Measurements from ENCODE around the gene CALR. TPM values are rescaled to one million over a fixed set of nuclear protein-coding genes. Genes with fewer than 3 reads are reported as not detected.

CALR gene
- total and polyA plus RNA-seq, 9 of the 15 experiments (the other 6 are each of a cell fraction or from before 2014, with no cell fraction given), result 126 to 811 (median 642) TPM

DNA sequence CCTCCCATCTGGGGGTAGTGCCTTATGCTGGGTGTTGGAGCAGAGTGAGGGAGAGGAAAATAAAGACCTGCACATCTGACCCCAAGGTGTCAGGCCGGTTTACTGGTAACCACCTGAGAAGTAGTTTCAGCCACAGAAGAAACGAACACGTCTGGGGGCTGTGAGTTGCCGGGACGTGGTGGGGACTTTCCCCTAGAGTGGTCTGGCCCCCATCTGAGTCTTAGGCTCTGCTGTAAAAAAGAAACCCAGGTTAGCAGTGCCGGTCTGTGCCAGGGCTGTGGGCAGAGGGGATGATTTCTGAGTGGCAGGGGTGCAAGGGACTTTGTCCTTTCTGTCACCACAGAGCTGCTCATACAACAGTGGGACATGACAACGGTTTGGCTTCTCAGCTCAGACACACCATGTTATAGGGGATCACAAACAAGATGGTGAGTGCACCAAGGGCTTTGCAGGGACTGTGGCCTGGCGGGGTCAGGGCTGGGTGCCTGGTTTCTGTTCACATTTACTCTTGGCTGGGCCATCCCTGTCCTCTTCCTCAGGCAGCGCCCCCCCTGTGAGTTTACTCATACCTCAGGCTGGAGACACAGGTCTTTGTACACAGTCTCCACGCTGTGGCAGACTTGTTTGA, 38.4 kb upstream of the CALR start:
- no peak for FAIRE-seq
- peaks cover 0 to 15% of the 10 kb centered on the region in 2 experiments; a peak in 1 of 5 replicates for H3K4me1 ChIP-seq (replicated peaks in 1 of 2; ENCODE audit: control insufficient read depth in 2 of 2, insufficient read depth in 2 of 2, low read length in 2 of 2)
- H3K9me1 ChIP-seq (ENCODE audit: control insufficient read depth, insufficient read depth, low read length), result no peaks in the 10 kb centered on the region
- intact Hi-C loops (cut with micrococcal nuclease) (no loop called here), in situ Hi-C loops (cut with MboI) (no loop called here)
- no peaks in the 10 kb centered on the region for H4K20me1 ChIP-seq (replicated peaks; ENCODE audit: control insufficient read depth, insufficient read depth, low read length)
- ChIA-PET CTCF (ENCODE audit: low intra/inter-chr PET ratio) (no interaction called here), POLR2A (interaction anchor here (0.6 to 1.9 kb wide), 6 partner anchors 9 to 1652 kb away, joined by 3 to 11 read pairs (median 4); partner anchors contain the start of gene KLF1)
- 86% methylated on average over 10 of the region's 10 CpGs for WGBS (ENCODE audit: insufficient coverage, low coverage, missing lambda C conversion rate)
- peaks cover 53% of the 10 kb centered on the region; the same call in 2 of the 3 replicates for H3K36me3 ChIP-seq (ENCODE audit: control insufficient read depth, insufficient read depth, low read length)
- no TSS peak for BruUV-seq (replicated peaks)
- H3K4me3 ChIP-seq, result no peak overlapping the region
- no peak overlapping the region for H3K4me2 ChIP-seq (ENCODE audit: insufficient read depth, low read length)
- H3K79me2 ChIP-seq (ENCODE audit: control insufficient read depth, insufficient read depth, low read length), result no peaks in the 10 kb centered on the region
- no peak overlapping the region for H3K9ac ChIP-seq (ENCODE audit: insufficient read depth in 1 of 2, low read depth in 2 of 2, low read length in 2 of 2)
- no peak overlapping the region for H2AFZ ChIP-seq (ENCODE audit: low read depth, low read length)
- H3K9me3 ChIP-seq (replicated peaks; ENCODE audit: control insufficient read depth, insufficient read depth, low read depth, low read length), result no peaks in the 10 kb centered on the region
- peak in 1 of 4 experiments; percentile 9 for DNase-seq (ENCODE audit: extremely low read depth in 1 of 4, low spot score in 3 of 4)
- no peak overlapping the region for H3K27ac ChIP-seq (ENCODE audit: extremely low read depth, low read depth, low read length)
- ATAC-seq, result no peak
- no peaks in the 10 kb centered on the region for H3K27me3 ChIP-seq (ENCODE audit: control insufficient read depth in 2 of 2, insufficient read depth in 2 of 2, low read length in 2 of 2)
- TF ChIP-seq RFX1 (IDR thresholded peaks at IDR 0.05), result no peak
- TF ChIP-seq KAT7 (CRISPR knock-in tag; IDR thresholded peaks at IDR 0.05; ENCODE audit: borderline replicate concordance), result no peak
- no peak for TF ChIP-seq RERE (CRISPR knock-in tag; IDR thresholded peaks at IDR 0.05; ENCODE audit: borderline replicate concordance)
- no peak for TF ChIP-seq ZBTB2 (IDR thresholded peaks at IDR 0.05)
- no peak for TF ChIP-seq MECOM (CRISPR knock-in tag; IDR thresholded peaks at IDR 0.05)
- no peak for TF ChIP-seq CEBPB (tag; IDR thresholded peaks at IDR 0.05)
- no peak for TF ChIP-seq ZNF134 (CRISPR knock-in tag; conservative IDR thresholded peaks at IDR 0.05)
- no peak for TF ChIP-seq TGIF2 (CRISPR knock-in tag; IDR thresholded peaks at IDR 0.05)
- TF ChIP-seq, protein P1, sequence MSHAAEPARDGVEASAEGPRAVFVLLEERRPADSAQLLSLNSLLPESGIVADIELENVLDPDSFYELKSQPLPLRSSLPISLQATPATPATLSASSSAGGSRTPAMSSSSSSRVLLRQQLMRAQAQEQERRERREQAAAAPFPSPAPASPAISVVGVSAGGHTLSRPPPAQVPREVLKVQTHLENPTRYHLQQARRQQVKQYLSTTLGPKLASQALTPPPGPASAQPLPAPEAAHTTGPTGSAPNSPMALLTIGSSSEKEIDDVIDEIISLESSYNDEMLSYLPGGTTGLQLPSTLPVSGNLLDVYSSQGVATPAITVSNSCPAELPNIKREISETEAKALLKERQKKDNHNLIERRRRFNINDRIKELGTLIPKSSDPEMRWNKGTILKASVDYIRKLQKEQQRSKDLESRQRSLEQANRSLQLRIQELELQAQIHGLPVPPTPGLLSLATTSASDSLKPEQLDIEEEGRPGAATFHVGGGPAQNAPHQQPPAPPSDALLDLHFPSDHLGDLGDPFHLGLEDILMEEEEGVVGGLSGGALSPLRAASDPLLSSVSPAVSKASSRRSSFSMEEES (CRISPR knock-in tag; IDR thresholded peaks at IDR 0.05), result no peak
- TF ChIP-seq POLR2G (IDR thresholded peaks at IDR 0.05; ENCODE audit: low read depth, low read length), result no peak
- TF ChIP-seq, protein P2, sequence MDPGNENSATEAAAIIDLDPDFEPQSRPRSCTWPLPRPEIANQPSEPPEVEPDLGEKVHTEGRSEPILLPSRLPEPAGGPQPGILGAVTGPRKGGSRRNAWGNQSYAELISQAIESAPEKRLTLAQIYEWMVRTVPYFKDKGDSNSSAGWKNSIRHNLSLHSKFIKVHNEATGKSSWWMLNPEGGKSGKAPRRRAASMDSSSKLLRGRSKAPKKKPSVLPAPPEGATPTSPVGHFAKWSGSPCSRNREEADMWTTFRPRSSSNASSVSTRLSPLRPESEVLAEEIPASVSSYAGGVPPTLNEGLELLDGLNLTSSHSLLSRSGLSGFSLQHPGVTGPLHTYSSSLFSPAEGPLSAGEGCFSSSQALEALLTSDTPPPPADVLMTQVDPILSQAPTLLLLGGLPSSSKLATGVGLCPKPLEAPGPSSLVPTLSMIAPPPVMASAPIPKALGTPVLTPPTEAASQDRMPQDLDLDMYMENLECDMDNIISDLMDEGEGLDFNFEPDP (CRISPR knock-in tag; IDR thresholded peaks at IDR 0.05), result no peak
- no peak for TF ChIP-seq SMAD4 (CRISPR knock-in tag; conservative IDR thresholded peaks at IDR 0.05)
- TF ChIP-seq BCOR (IDR thresholded peaks at IDR 0.05), result no peak
